Measurements from ENCODE around the gene ADGRD2. TPM values are rescaled to one million over a fixed set of nuclear protein-coding genes. Genes with fewer than 3 reads are reported as not detected.

ADGRD2 gene
- total RNA-seq, 1 experiment from 2014 or later = not detected

DNA sequence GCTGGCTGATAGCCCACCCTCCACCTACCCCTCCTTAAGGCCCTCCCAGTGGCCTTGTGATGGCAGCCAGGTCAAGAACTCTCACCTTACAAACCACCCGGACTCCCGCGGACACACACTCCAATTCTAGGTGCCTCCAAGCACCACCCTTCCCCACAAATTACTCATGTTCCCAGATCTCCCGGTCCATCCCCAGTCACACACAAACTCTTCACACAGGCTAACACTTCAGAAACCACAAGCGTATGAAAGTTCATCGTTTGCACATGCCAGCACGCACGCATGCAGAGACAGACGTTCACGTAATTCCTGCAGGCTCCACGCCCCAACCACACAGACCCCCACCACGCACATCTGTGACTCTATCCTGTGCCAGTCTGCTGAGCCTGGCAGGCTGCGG is 39.0 kb downstream of the ADGRD2 start:
- no peaks in the 10 kb centered on the region for H3K36me3 ChIP-seq (ENCODE audit: low read depth, low read length)
- H3K4me3 ChIP-seq (ENCODE audit: low read length) = no peak overlapping the region
- no peak for TF ChIP-seq EZH2phosphoT487 (IDR thresholded peaks at IDR 0.05; ENCODE audit: borderline replicate concordance, low read length)
- TF ChIP-seq, protein P1, sequence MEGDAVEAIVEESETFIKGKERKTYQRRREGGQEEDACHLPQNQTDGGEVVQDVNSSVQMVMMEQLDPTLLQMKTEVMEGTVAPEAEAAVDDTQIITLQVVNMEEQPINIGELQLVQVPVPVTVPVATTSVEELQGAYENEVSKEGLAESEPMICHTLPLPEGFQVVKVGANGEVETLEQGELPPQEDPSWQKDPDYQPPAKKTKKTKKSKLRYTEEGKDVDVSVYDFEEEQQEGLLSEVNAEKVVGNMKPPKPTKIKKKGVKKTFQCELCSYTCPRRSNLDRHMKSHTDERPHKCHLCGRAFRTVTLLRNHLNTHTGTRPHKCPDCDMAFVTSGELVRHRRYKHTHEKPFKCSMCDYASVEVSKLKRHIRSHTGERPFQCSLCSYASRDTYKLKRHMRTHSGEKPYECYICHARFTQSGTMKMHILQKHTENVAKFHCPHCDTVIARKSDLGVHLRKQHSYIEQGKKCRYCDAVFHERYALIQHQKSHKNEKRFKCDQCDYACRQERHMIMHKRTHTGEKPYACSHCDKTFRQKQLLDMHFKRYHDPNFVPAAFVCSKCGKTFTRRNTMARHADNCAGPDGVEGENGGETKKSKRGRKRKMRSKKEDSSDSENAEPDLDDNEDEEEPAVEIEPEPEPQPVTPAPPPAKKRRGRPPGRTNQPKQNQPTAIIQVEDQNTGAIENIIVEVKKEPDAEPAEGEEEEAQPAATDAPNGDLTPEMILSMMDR (conservative IDR thresholded peaks at IDR 0.05; ENCODE audit: low read depth, low read length) = no peak
- no peak for TF ChIP-seq EZH2 (IDR thresholded peaks at IDR 0.05; ENCODE audit: low read length, unreplicated experiment)
- CTCF ChIA-PET = no interaction called here
- no peak overlapping the region for H3K9ac ChIP-seq (ENCODE audit: low read length)
- H4K20me1 ChIP-seq (ENCODE audit: low read length) = no peaks in the 10 kb centered on the region
- H3K27me3 ChIP-seq (ENCODE audit: low read length) = no peaks in the 10 kb centered on the region
- no peaks in the 10 kb centered on the region for H3K79me2 ChIP-seq (ENCODE audit: low read length)
- no peak overlapping the region for H3K4me2 ChIP-seq (ENCODE audit: low read length)
- H2AFZ ChIP-seq (ENCODE audit: low read length) = no peak overlapping the region
- POLR2A ChIA-PET (ENCODE audit: unreplicated experiment) = no interaction called here
- no peaks in the 10 kb centered on the region for H3K4me1 ChIP-seq (ENCODE audit: insufficient read depth, low read length)
- no peak for DNase-seq
- H3F3A ChIP-seq (ENCODE audit: low read length, unreplicated experiment) = no peaks in the 10 kb centered on the region
- no TSS peak for BruUV-seq (replicated peaks)
- no peak for ATAC-seq
- H3K9me3 ChIP-seq (ENCODE audit: low read length) = no peaks in the 10 kb centered on the region
- intact Hi-C loops (cut with micrococcal nuclease) = no loop called here
- no peak overlapping the region for H3K27ac ChIP-seq (ENCODE audit: low read length)
- no peaks in the 10 kb centered on the region for H3K9me2 ChIP-seq (replicated peaks; ENCODE audit: low read length)

DNA sequence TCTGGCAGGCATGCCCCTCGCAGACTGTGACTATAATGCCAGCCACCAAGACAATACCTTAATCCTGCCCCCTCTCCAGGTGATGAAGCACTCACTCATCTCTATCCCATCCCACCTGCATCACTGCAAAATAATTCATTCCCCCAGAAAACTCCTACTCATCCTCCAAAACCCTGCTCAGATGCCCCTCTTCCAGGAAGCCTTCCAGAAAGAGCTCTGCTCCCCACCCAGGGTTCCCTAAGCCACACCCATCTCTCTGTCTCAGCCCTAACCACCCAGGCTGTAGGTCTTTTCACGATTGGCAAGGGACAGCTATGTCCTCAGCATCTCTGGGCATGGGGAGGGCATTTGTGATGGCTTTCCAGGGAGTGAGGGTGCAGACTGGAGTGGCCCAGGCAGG is 39.8 kb downstream of the ADGRD2 start:
- Histone ChIP-seq H3K9me3 (ENCODE audit: low read length) (no peaks in the 10 kb centered on the region), H3K4me1 (ENCODE audit: insufficient read depth, low read length) (no peaks in the 10 kb centered on the region), H3K9ac (ENCODE audit: low read length) (no peak overlapping the region), H3K79me2 (ENCODE audit: low read length) (no peaks in the 10 kb centered on the region), H3K4me3 (ENCODE audit: low read length) (no peak overlapping the region), H3K36me3 (ENCODE audit: low read depth, low read length) (no peaks in the 10 kb centered on the region), H2AFZ (ENCODE audit: low read length) (no peak overlapping the region), H3K9me2 (replicated peaks; ENCODE audit: low read length) (no peaks in the 10 kb centered on the region), H3K4me2 (ENCODE audit: low read length) (no peak overlapping the region), H3K27ac (ENCODE audit: low read length) (no peak overlapping the region), H3K27me3 (ENCODE audit: low read length) (no peaks in the 10 kb centered on the region), H3F3A (ENCODE audit: low read length, unreplicated experiment) (no peaks in the 10 kb centered on the region), H4K20me1 (ENCODE audit: low read length) (no peaks in the 10 kb centered on the region)
- intact Hi-C loops (cut with micrococcal nuclease) = no loop called here
- ATAC-seq = no peak
- CTCF ChIA-PET = no interaction called here
- TF ChIP-seq EZH2phosphoT487 (IDR thresholded peaks at IDR 0.05; ENCODE audit: borderline replicate concordance, low read length) (no peak), EZH2 (IDR thresholded peaks at IDR 0.05; ENCODE audit: low read length, unreplicated experiment) (no peak)
- TF ChIP-seq, protein P1 (conservative IDR thresholded peaks at IDR 0.05; ENCODE audit: low read depth, low read length) = no peak
- DNase-seq = no peak
- BruUV-seq (replicated peaks) = no TSS peak
- POLR2A ChIA-PET (ENCODE audit: unreplicated experiment) = interaction anchor here (0.6 kb wide), 1 partner anchor 185 kb away, joined by 3 read pairs; no protein-coding TSS in a partner anchor

DNA sequence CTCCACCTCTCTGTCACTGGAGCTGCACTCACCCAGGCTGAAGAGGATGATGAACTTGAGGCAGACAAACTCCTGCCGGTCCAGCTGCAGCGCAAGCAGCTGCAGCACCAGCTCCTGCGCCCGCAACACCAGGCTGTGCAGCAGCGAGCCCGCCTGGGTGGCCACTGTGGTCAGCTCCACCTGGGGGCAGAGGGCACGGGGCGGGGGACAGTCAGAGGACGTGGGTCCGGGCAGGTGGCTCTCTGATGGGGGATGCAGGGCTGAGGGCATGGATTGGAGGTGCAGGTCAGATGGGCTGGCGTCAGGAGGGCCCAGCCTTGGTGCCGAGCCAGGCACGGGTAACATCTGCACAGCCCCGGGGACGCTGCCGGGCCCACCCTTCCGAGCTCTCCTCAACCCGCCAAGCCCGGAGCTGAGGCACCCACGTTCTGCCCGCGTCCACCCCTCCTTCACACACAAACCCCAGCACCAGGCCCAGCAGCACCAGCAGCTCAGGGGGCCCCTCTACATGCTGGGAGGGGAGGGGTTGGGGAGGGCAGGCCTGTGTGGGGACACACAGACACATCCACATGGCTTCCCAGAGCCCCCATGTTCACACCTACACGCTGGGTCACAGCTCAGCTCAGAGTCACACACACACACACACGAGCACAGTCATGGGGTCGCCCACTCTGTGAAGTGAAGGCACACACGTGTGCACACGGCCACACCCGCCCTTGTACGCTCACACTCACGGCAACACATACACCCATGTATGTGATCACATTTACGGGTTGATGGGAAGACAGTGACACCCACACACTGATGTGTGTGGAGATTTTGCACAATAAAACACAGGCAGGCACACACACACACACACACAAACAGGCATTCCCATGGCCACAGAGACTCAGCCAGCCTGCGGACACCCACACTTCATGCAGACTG is 41.1 kb downstream of the ADGRD2 start:
- H3K27ac ChIP-seq (ENCODE audit: low read length) = no peak overlapping the region
- H3K9me3 ChIP-seq (ENCODE audit: low read length) = no peaks in the 10 kb centered on the region
- H3K36me3 ChIP-seq (ENCODE audit: low read depth, low read length) = no peaks in the 10 kb centered on the region
- H3K9me2 ChIP-seq (replicated peaks; ENCODE audit: low read length) = no peaks in the 10 kb centered on the region
- no peak overlapping the region for H3K4me2 ChIP-seq (ENCODE audit: low read length)
- H2AFZ ChIP-seq (ENCODE audit: low read length) = no peak overlapping the region
- intact Hi-C loops (cut with micrococcal nuclease) = no loop called here
- ATAC-seq (no peak), DNase-seq (no peak)
- no peak overlapping the region for H3K4me3 ChIP-seq (ENCODE audit: low read length)
- no peaks in the 10 kb centered on the region for H3F3A ChIP-seq (ENCODE audit: low read length, unreplicated experiment)
- H3K79me2 ChIP-seq (ENCODE audit: low read length) = no peaks in the 10 kb centered on the region
- H3K9ac ChIP-seq (ENCODE audit: low read length) = no peak overlapping the region
- ChIA-PET POLR2A (ENCODE audit: unreplicated experiment) (no interaction called here), CTCF (no interaction called here)
- no TSS peak for BruUV-seq (replicated peaks)
- no peaks in the 10 kb centered on the region for H3K27me3 ChIP-seq (ENCODE audit: low read length)
- H4K20me1 ChIP-seq (ENCODE audit: low read length) = no peaks in the 10 kb centered on the region
- TF ChIP-seq, protein P1 (conservative IDR thresholded peaks at IDR 0.05; ENCODE audit: low read depth, low read length) = no peak
- TF ChIP-seq EZH2 (IDR thresholded peaks at IDR 0.05; ENCODE audit: low read length, unreplicated experiment) (no peak), EZH2phosphoT487 (IDR thresholded peaks at IDR 0.05; ENCODE audit: borderline replicate concordance, low read length) (no peak)
- no peaks in the 10 kb centered on the region for H3K4me1 ChIP-seq (ENCODE audit: insufficient read depth, low read length)

Data from PC-3 (cell line).